HG02763 (cell line): ENCODE measurements around the gene ATXN7L1.

Experiments used
- ATAC-seq: cut with Tn5 transposase; IDR thresholded peaks from one replicate; pipeline ENCODE4 v1.9.1; 2021; ENCODE audit warnings: mild to moderate bottlenecking, moderate library complexity; ENCODE audit not compliant: unreplicated experiment

Gene ATXN7L1

GRCh38 chr7:105594034-105594433, 282.4 kb downstream of the ATXN7L1 start:
- no peak for ATAC-seq

DNA sequence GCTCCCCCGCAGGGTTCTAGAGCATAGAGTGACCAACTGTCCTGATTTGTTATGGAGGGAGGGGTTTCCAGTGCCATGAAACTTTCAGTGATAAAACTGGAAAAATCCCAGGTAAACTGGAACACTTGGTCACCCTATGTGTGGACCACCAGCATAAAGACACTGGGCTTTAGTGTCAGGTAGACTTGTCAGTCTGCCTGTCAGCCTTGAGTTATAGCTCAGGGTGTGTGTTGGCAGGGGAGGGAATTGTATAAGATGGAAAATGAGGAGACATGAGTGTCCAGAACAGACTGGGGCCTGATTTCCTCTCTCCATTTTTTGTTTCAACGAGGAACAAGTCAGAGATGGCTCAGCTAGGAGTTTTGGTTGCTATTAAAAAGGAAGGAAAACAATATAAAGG, 284.9 kb downstream of the ATXN7L1 start:
- ATAC-seq = no peak

- ATAC-seq = no peak
Measured at GRCh38 chr7:105590793-105591192, 285.6 kb downstream of the ATXN7L1 start.

- ATAC-seq = peak; percentile 77
Measured at GRCh38 chr7:105589356-105590077, 286.9 kb downstream of the ATXN7L1 start.

GRCh38 chr7:105587909-105588635, 288.3 kb downstream of the ATXN7L1 start:
- ATAC-seq = no peak

- ATAC-seq = peak; percentile 41
Measured at GRCh38 chr7:105585850-105586500, 290.4 kb downstream of the ATXN7L1 start.

GRCh38 chr7:105584165-105584564, 292.2 kb downstream of the ATXN7L1 start:
- no peak for ATAC-seq

DNA sequence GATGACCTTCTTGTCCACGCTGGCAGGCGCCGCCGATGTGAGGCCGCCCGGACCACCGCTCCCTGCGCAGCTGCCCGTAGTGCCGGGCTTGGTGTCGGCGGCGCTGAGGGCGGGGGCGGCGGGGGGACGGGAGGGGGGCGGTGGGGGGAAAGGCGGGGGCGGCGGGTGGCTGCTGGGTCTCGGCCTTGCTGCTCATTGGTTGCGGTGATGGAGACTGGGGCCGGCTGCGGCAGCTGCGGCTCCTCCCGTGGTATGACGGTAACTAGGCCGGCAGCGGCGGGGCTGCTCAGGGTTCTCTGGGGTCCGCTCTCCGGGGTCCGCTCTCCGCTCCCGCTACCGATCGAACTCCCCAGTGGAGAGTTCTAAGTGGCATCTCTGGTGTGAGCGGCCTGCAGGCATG, 293.3 kb downstream of the ATXN7L1 start:
- ATAC-seq = no peak

GRCh38 chr7:105581066-105581811, 295.2 kb downstream of the ATXN7L1 start, which contains the start of gene EFCAB10:
TSS of gene EFCAB10 (minus strand) at chr7:105581493. CDS start at chr7:105581463, 30 bp downstream.
- peak; percentile 68 for ATAC-seq

- ATAC-seq = no peak
Measured at GRCh38 chr7:105580022-105580740, 296.2 kb downstream of the ATXN7L1 start.

- ATAC-seq = no peak
Measured at GRCh38 chr7:105578496-105578895, 297.9 kb downstream of the ATXN7L1 start.

DNA sequence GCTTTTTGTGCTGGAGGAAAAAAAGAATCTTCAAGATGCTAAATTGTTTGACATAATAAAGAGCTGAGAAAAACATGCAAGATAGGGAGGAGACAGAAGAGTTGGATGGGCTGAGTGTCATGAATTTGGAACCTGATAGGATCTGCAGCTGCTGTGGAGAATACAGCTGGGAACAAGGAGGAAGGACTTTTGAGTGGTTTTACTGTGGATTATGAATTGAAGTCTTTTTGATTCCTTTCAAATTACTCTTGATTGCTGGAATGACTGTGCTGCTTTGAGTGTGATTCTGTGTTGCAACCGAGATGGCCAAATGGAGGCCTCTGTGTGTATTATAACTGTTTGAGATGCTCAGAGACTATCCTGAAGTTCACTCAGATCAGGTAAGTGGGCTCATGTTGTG, 299.1 kb downstream of the ATXN7L1 start:
- no peak for ATAC-seq

- no peak for ATAC-seq
Measured at GRCh38 chr7:105571891-105572290, 304.5 kb downstream of the ATXN7L1 start.

DNA sequence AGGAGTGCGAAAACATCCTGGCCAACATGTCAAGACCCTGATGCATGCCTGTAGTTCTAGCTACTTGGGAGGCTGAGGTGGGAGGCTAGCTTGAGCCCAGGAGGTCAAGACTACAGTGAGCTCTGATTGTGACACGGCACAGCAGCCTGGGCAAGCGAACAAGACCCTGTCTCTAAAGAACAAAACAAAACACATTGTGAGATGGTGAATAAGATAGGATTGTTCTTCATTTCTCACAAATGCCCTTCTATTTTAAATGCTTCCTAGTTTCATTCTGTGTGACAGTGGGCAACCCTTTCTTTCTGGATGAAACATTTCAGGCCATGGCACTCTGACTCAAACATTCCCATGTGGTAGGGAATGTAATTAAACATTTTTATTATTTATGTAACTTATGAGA, 308.6 kb downstream of the ATXN7L1 start:
- no peak for ATAC-seq

- no peak for ATAC-seq
Measured at GRCh38 chr7:105567024-105567423, 309.4 kb downstream of the ATXN7L1 start.

DNA sequence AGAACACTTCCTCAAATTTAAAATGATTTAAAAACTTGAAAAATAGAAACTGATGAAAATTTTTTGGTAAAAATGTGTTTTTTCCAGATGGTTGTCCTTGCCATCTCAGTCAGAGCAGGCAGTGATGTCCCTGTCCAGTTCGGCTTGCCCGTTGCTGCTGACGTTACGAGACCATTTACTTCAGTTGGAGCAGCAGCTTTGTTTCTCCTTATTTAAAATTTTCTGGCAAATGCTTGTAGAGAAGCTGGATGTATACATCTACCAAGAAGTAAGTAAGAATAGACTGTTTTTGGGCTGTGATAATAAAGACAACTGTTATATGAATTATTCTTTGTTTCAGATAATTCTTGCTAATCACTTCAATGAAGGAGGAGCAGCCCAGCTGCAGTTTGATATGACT, 311.2 kb downstream of the ATXN7L1 start:
- ATAC-seq = no peak

DNA sequence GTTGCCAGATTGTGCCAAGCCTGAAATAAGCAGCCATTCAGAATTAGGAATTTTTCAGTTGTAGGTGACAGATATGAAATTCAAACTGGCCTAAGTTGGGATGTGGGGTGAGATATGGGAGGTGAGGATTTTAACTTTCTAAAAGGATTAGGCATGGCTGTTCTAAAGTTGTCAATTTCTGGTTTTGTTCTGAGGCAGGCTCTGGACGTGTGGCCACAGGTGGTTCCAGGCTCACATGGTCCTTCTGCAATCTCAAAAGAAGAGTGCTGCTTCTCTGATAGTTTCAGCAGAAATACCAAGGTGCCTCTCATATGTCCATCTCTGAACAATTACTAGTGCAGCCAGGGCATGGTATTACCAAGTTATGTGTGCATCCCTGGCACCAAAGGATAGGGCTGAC, 316.5 kb downstream of the ATXN7L1 start:
- ATAC-seq = no peak
